Measurements from ENCODE around the gene DNAJC10.

The DNAJC10 gene, protein sequence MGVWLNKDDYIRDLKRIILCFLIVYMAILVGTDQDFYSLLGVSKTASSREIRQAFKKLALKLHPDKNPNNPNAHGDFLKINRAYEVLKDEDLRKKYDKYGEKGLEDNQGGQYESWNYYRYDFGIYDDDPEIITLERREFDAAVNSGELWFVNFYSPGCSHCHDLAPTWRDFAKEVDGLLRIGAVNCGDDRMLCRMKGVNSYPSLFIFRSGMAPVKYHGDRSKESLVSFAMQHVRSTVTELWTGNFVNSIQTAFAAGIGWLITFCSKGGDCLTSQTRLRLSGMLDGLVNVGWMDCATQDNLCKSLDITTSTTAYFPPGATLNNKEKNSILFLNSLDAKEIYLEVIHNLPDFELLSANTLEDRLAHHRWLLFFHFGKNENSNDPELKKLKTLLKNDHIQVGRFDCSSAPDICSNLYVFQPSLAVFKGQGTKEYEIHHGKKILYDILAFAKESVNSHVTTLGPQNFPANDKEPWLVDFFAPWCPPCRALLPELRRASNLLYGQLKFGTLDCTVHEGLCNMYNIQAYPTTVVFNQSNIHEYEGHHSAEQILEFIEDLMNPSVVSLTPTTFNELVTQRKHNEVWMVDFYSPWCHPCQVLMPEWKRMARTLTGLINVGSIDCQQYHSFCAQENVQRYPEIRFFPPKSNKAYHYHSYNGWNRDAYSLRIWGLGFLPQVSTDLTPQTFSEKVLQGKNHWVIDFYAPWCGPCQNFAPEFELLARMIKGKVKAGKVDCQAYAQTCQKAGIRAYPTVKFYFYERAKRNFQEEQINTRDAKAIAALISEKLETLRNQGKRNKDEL

DNA sequence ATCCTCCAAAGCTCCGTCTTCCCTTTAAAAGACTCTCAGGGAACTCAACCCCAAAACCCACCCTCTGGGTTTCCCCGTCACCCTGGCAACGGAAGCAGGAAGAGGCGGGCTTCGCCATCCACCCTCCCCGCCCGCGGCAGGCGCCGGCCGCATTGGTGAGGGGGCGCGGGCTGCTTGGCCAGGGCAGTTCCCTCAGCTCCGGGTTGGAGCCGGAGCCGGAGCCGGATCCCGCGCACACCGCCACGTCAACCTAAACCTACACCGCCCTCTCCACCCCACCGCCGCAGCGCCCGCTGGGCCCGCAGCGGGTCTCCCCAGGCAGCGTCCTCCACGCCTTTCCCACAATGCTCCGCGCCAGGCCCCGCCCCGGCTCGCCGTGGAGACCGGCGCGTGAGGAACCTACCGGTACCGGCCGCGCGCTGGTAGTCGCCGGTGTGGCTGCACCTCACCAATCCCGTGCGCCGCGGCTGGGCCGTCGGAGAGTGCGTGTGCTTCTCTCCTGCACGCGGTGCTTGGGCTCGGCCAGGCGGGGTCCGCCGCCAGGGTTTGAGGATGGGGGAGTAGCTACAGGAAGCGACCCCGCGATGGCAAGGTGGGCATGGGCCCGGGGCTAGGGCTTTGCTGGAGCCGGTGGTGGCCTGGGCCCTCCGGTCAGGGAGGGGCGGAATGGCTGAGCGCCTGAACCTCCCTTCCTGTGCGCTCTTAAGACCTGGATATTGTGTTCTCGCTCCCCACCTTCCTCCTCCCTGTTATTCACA, at the start of gene DNAJC10:
DNAJC10 (plus strand) TSS at position 366 of the 758 bp plus-strand sequence. CDS start 1,830 bp downstream, outside the sequence.
- H3K27ac ChIP-seq = peak within 1 kb of the TSS; percentile 63
- H3K27me3 ChIP-seq (ENCODE audit: insufficient read depth, low read depth) = no peaks in the 10 kb centered on the region
- H3K36me3 ChIP-seq (ENCODE audit: insufficient read depth) = 0 out of 2 replicates have a peak, but pooled peaks cover under 1% of the 10 kb centered on the region
- H2AFZ ChIP-seq (ENCODE audit: low read depth) = peak within 1 kb of the TSS; percentile 80
- TF ChIP-seq, protein P1, sequence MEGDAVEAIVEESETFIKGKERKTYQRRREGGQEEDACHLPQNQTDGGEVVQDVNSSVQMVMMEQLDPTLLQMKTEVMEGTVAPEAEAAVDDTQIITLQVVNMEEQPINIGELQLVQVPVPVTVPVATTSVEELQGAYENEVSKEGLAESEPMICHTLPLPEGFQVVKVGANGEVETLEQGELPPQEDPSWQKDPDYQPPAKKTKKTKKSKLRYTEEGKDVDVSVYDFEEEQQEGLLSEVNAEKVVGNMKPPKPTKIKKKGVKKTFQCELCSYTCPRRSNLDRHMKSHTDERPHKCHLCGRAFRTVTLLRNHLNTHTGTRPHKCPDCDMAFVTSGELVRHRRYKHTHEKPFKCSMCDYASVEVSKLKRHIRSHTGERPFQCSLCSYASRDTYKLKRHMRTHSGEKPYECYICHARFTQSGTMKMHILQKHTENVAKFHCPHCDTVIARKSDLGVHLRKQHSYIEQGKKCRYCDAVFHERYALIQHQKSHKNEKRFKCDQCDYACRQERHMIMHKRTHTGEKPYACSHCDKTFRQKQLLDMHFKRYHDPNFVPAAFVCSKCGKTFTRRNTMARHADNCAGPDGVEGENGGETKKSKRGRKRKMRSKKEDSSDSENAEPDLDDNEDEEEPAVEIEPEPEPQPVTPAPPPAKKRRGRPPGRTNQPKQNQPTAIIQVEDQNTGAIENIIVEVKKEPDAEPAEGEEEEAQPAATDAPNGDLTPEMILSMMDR (conservative IDR thresholded peaks at IDR 0.05; ENCODE audit: low read depth, low read length) = no peak
- H3K9ac ChIP-seq = peak within 1 kb of the TSS; percentile 69
- peak within 1 kb of the TSS; percentile 79 for H3K4me3 ChIP-seq (IDR thresholded peaks at IDR 0.05; ENCODE audit: insufficient read depth, low read depth, low read length)
- H3K79me2 ChIP-seq (ENCODE audit: insufficient read depth, low read depth) = peaks cover 7% of the 10 kb centered on the region; the same call in 1 of the 2 replicates
- H3K4me1 ChIP-seq (ENCODE audit: low read depth, poor library complexity, severe bottlenecking) = peaks cover 32% of the 10 kb centered on the region
- H3K4me2 ChIP-seq = peak within 1 kb of the TSS; percentile 75
- H4K20me1 ChIP-seq (ENCODE audit: insufficient read depth) = no peaks in the 10 kb centered on the region

DNA sequence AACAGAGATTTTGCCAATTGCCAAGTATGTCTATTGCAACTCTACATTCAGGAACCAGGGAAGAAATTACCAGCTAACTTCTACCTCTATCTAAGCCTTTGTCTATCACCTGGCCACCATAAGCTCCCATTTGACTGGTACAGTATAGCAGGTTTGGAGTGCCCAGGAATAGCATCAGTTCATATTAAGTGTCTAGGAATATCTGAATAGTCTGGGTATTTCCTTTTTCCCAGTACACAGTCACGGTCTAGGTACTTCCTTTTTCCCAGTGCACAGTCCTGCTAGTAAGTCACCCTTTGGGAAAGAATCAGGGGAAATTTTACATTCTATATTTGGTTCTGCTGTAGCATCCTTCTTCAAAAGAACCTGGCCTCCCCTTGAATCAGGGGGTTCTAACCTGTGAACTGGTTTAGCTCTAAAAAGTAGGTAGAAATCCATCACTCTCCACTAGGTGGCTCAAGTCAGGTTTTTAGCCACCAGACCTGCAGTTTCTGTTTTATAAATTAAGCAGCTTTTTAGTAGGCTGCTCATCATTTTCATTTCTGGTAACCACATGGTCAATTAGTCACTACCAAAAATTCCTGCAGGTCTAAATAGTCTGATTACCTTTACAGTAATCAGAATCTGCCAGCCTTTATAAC, 49.3 kb upstream of the DNAJC10 start:
- Histone ChIP-seq H3K27me3 (ENCODE audit: insufficient read depth, low read depth) (no peaks in the 10 kb centered on the region), H3K27ac (no peak overlapping the region), H3K9ac (no peak overlapping the region), H3K4me3 (IDR thresholded peaks at IDR 0.05; ENCODE audit: insufficient read depth, low read depth, low read length) (no peak overlapping the region), H3K4me2 (peak overlapping the region; percentile 5; the same call in 1 of the 2 replicates), H3K4me1 (ENCODE audit: low read depth, poor library complexity, severe bottlenecking) (peaks cover 44% of the 10 kb centered on the region), H3K79me2 (ENCODE audit: insufficient read depth, low read depth) (no peaks in the 10 kb centered on the region), H4K20me1 (ENCODE audit: insufficient read depth) (no peaks in the 10 kb centered on the region), H2AFZ (ENCODE audit: low read depth) (peak overlapping the region; percentile 56), H3K36me3 (ENCODE audit: insufficient read depth) (no peaks in the 10 kb centered on the region)
- TF ChIP-seq, protein P1 (conservative IDR thresholded peaks at IDR 0.05; ENCODE audit: low read depth, low read length) = peak; percentile 79

DNA sequence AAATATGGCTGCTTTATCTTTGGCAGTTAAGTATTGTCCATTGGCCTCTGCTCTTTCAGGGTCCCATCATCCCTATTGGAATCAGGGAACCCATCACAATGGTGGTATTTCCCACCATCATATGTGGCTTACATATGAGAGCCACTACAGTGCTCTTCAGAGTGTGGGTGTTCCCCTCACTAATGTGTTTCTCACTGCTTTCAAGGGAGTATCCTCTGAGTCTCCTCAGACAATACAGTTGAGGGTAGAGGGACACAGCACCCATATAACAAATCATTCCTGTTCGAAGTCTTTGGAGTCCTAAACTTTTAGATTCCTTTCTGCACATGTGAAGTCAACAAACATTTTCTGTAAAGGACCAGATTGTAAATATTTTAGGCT, 48.8 kb upstream of the DNAJC10 start:
- H3K79me2 ChIP-seq (ENCODE audit: insufficient read depth, low read depth) = no peaks in the 10 kb centered on the region
- H3K4me3 ChIP-seq (IDR thresholded peaks at IDR 0.05; ENCODE audit: insufficient read depth, low read depth, low read length) = no peak overlapping the region
- H3K36me3 ChIP-seq (ENCODE audit: insufficient read depth) = no peaks in the 10 kb centered on the region
- no peak overlapping the region for H3K27ac ChIP-seq
- peaks cover 44% of the 10 kb centered on the region for H3K4me1 ChIP-seq (ENCODE audit: low read depth, poor library complexity, severe bottlenecking)
- TF ChIP-seq, protein P1 (conservative IDR thresholded peaks at IDR 0.05; ENCODE audit: low read depth, low read length) = peak; percentile 7; the same call in 1 of the 2 replicates
- peak overlapping the region; percentile 5; the same call in 1 of the 2 replicates for H3K4me2 ChIP-seq
- no peaks in the 10 kb centered on the region for H4K20me1 ChIP-seq (ENCODE audit: insufficient read depth)
- no peak overlapping the region for H3K9ac ChIP-seq
- H3K27me3 ChIP-seq (ENCODE audit: insufficient read depth, low read depth) = no peaks in the 10 kb centered on the region
- H2AFZ ChIP-seq (ENCODE audit: low read depth) = peak overlapping the region; percentile 56

DNA sequence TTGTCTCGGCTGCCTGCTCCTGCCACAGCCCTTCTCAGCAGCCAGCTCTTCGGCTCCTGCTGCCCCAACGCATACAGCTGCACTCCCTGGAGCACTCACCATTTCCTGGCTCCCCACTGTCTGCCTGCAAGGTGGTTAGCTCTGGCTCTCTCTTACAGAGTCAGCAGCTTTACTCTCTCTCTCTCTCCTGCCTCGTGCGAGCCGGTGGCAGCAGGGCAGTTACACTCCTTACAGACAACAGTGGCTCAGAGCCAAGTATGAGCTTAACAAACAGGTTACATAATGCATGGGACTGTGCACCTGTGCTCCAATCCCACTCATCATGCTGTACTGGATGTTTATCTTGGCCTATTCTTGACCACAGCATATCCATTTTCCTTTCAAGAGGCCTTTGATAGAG, 47.4 kb upstream of the DNAJC10 start:
- H3K27ac ChIP-seq = peak overlapping the region; percentile 78
- H3K4me1 ChIP-seq (ENCODE audit: low read depth, poor library complexity, severe bottlenecking) = peaks cover 44% of the 10 kb centered on the region
- H3K4me2 ChIP-seq = peak overlapping the region; percentile 40
- H2AFZ ChIP-seq (ENCODE audit: low read depth) = peak overlapping the region; percentile 56
- H3K36me3 ChIP-seq (ENCODE audit: insufficient read depth) = no peaks in the 10 kb centered on the region
- H3K79me2 ChIP-seq (ENCODE audit: insufficient read depth, low read depth) = no peaks in the 10 kb centered on the region
- H3K27me3 ChIP-seq (ENCODE audit: insufficient read depth, low read depth) = no peaks in the 10 kb centered on the region
- H3K4me3 ChIP-seq (IDR thresholded peaks at IDR 0.05; ENCODE audit: insufficient read depth, low read depth, low read length) = no peak overlapping the region
- no peaks in the 10 kb centered on the region for H4K20me1 ChIP-seq (ENCODE audit: insufficient read depth)
- H3K9ac ChIP-seq = peak overlapping the region; percentile 39; the same call in 1 of the 2 replicates
- TF ChIP-seq, protein P1 (conservative IDR thresholded peaks at IDR 0.05; ENCODE audit: low read depth, low read length) = 0 out of 2 replicates have a peak, but pooled peaks have one; percentile 7

Measured in KMS-11 (cell line).